GM18951 (cell line): ENCODE measurements around the gene C2.
A peak's percentile ranks its signal among the peaks of the same experiment; 100 is the strongest.

Experiments
- POLR2A ChIP-seq: IDR thresholded peaks from 4 replicates; pipeline ENCODE4 v1.6.1; 2011; ENCODE audit warnings: mild to moderate bottlenecking; ENCODE audit not compliant: insufficient read length, insufficient read depth; ENCODE audit errors: extremely low read depth
- in situ Hi-C: fragments of 300-500 bp; cut with MboI; formaldehyde crosslinking; loops from one replicate; pipeline ENCODE4 v1.12.0; 2022; ENCODE audit warnings: low sequenced_read_pairs, mixed read lengths, inconsistent platforms; ENCODE audit not compliant: unreplicated experiment

C2 gene

DNA sequence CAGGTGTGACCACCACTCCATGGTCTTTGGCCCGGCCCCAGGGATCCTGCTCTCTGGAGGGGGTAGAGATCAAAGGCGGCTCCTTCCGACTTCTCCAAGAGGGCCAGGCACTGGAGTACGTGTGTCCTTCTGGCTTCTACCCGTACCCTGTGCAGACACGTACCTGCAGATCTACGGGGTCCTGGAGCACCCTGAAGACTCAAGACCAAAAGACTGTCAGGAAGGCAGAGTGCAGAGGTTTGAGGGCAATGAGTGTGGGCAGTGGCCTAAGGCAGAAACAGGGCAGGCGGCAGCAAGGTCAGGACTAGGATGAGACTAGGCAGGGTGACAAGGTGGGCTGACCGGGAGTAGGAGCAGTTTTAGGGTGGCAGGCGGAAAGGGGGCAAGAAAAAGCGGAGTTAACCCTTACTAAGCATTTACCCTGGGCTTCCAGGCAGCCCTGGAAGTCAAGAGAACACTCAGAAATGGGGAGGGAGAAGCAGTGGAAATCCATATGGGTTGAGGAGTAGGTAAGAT lies 18.9 kb downstream of the C2 start:
- in situ Hi-C loops, result no loop called here
- TF ChIP-seq POLR2A, result no peak

DNA sequence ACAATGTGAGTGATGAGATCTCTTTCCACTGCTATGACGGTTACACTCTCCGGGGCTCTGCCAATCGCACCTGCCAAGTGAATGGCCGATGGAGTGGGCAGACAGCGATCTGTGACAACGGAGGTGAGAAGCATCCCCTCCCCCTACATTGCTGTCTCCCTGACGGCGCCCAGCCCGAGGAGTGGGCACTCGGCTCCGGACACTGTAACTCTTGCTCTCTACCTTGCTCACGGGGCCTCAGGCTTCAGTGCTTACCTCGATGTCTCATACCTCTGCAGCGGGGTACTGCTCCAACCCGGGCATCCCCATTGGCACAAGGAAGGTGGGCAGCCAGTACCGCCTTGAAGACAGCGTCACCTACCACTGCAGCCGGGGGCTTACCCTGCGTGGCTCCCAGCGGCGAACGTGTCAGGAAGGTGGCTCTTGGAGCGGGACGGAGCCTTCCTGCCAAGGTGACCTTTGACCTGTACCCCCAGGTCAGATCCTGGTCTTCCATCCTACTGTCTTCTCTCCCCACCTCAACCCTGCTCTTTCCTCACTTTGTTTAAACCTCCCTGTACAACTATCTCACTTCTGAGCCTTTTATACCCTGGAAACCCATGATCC lies 19.7 kb downstream of the C2 start:
- in situ Hi-C loops, result no loop called here

DNA sequence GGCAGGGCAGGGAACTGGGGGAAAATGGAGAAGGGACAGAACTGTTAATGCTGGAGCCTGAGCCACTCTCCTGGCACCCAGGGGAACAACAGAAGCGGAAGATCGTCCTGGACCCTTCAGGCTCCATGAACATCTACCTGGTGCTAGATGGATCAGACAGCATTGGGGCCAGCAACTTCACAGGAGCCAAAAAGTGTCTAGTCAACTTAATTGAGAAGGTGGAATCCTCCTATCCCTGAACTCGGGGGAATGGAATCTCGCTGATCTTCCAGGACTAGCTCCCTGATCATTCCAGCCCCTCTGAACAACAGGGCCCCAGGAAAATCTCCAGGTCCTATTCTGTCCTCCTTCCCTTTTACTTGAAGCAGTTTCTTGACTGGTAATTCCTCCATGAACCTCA lies 20.3 kb downstream of the C2 start:
- no peak for TF ChIP-seq POLR2A
- in situ Hi-C loops, result no loop called here

More for the DNA sequence above, 19.7 kb downstream of the C2 start:
- TF ChIP-seq POLR2A, result no peak

DNA sequence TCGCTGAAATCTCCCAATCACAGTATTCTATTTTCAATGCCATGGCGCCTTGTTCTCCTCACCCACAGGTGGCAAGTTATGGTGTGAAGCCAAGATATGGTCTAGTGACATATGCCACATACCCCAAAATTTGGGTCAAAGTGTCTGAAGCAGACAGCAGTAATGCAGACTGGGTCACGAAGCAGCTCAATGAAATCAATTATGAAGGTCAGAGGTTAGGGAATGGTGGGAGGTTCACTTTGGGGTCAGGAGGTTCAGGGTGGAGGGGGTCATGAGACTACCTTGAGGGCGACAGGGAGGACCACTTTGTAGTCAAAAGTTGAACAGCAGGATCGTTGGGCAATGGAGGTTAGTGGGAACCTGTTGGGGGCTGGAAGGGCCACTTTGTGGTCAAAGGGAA lies 20.8 kb downstream of the C2 start:
- in situ Hi-C loops, result no loop called here
- TF ChIP-seq POLR2A, result no peak

DNA sequence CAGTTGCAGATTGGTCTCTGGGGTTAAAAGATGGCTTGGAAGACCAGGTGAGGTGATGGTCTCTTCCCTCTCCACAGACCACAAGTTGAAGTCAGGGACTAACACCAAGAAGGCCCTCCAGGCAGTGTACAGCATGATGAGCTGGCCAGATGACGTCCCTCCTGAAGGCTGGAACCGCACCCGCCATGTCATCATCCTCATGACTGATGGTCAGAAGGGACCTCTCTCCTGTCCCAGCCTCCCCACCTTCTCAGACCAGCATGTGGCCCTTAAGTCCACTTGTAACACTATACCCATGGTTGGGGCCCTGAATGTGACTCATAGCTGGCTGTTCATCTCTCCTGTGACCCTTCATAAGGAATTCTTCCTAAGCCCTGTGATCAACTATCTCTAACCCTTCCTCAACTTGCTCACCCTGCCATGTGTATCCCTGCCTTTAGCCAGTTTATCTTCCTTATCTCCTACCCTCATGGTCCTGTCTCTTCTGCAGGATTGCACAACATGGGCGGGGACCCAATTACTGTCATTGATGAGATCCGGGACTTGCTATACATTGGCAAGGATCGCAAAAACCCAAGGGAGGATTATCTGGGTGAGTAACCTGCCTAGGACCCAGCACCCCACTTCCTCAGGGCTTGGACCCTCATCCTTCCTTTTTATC lies 21.4 kb downstream of the C2 start:
- TF ChIP-seq POLR2A, result no peak
- in situ Hi-C loops, result no loop called here

DNA sequence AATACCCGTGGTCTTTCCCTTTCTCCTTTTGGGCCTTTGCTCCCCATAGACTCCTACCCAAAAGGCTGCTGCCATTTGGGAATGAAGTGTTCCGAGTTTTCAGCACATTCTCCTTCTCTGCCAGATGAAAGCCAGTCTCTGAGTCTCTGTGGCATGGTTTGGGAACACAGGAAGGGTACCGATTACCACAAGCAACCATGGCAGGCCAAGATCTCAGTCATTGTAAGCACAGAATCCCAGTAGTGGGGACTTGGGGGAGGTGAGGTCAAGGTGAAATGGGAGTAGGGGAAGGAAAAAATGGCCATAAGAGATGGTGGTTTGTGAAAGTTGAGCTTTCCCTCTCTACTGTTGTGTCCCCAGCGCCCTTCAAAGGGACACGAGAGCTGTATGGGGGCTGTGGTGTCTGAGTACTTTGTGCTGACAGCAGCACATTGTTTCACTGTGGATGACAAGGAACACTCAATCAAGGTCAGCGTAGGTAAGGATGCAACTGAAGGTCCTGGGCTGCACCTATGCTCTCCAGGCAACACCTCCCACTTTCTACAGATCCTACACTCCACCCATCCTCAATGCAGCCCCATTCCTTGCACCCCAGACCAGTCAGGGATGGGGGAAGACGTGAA lies 22.5 kb downstream of the C2 start:
- no peak for TF ChIP-seq POLR2A
- in situ Hi-C loops, result no loop called here

DNA sequence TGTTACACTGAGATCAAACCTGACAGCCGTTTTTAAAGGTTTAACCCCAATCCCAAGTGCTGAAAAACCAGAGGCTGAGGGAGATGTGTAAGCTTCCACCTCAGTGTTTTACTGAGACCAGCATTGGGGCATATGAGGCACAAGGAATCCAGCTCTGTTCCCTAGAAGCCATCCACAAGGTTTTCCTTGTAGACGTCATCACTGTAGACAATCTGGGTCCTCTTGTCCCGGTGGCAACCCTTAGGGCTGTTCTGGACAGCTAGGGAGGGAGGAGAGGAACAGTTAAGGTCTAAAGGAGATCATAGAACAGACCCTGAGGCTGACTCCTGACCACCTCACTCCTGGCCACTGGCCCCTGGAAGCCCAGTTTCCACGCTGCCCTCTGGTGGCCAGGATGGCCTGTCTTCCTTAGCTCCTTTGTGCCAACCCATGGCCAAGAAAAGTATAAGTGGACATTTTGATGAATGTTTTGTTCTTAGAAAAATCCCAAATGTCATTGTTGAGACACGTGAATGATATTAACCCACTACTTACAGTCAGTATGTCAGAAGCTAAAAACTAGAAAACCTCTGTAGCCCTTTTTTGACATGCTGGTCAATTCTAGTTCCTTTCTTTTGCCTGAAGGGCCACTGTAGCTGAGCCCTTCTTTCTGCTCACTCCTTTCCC lies 24.8 kb downstream of the C2 start:
- no peak for TF ChIP-seq POLR2A
- in situ Hi-C loops, result no loop called here

DNA sequence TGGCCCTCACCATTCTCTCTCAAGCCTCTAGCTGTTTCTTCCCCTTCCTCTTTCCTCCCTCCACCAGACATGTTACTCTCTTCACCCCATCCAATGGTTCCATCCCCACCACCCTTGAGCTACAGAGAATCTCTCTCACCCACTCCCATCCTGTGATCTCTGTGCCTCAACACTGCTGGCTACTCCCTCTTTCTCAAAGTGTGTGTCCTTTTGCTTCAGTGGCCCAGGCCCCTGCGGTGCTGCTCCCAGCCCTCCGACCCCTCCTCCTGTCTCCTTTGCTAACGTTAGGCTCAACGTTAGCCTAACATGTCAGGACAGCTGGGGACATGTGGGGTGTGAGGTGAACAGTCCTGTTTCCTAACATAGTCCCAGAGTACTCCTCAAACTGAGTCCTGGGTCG lies 25.4 kb downstream of the C2 start:
- in situ Hi-C loops, result no loop called here
- no peak for TF ChIP-seq POLR2A

DNA sequence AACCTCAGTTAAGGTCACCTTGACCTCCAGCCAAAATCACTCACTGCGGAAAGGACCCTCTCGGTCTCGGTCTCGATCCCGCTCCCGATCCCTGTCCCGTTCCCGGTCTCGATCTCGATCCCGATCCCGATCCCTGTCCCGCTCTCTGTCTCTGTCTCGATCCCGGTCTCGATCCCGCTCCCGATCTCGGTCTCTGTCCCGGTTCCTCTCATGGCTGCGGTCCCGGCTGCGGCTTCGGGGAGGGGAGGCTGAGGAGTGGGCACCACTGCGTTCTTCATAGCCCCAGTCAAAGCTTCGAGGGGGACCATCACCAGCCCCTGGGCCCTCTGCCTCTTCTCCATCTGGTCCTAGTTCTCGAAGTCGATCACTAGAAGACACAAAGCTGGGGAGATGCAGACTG lies 27.0 kb downstream of the C2 start:
- in situ Hi-C loops, result no loop called here
- no peak for TF ChIP-seq POLR2A

DNA sequence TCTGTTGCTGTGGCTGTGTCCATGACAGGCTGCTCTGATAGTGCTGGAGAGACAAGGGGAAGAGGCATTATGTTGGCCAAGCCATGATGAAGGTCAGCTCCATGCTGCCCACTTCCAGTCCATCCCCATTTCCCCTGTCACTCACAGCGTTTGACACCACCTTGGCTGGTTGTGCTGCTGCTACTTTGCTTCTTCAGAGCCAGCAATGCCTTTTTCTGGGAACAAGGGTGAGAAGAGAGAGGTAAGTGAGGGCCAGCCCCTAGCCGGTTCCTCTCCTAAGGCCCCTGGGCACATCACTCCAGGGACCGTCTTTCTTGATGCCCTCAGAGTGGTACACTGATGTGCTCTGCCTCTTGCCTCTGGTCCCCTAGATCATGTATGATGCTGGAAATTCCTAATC lies 29.3 kb downstream of the C2 start:
- in situ Hi-C loops, result no loop called here
- TF ChIP-seq POLR2A, result no peak

DNA sequence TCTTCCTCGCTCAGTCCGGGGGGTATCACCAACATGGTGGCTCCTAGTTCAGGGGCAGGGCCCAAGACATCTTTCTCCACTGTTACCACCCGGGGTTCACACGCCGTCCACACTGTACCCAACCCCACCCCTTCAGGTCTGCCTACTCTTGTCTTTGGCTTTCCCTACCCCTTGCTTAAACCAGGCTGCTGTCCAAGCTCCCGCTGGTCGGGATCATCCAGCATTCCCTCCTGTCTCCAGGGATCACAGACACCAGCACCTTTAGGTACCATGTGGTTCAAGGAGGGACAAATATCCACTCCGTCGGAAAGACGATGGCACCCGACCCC lies 30.9 kb downstream of the C2 start:
- in situ Hi-C loops, result no loop called here
- TF ChIP-seq POLR2A, result no peak

DNA sequence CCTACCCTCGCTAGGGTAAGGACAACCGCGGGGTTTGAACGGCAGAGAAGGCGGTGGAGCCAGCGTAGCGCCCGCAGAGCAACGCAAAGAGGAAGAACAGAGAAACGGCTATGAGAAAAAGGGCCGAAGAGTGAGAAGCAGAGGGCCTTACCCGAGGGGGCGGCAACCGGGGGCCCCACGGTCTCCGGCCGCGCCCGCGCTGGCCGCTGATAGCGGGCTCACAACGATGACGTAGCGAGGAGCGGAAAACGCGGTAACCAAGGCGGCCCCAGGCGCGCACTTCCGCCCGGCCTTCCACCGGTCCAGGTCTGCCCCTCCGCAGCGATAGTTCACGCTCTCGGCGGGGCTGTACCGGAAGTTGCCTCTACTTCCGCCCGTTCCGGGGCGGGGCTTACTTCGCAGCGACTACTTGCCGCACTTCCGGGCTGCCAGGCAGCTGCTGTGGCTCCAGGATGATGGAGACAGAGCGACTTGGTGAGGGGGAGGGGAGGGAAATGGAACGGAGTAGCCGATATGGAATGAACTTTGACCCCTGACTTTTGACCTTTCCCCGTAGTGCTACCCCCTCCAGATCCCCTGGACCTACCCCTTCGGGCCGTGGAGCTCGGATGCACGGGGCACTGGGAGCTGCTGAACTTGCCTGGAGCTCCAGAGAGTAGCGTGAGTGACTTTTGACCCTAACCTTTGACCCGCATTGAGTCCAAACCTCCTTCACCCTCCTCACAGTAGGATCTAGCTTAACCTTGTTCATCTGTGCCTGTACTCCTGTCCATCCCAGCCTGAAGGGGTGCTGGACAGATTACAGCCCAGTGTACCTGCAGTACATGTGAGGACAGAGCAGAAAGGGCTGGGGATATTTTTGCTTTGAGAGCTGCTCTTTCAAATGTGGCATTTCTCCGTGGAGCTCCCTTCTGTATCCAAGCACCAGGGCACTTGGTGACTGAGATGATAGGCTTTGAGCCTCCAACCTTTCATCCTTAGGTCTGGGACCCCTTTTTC lies 31.5 kb downstream of the C2 start, which contains the start of the genes NELFE and SKIC2:
Gene NELFE (minus strand): TSS at position 231 of the 999 bp plus-strand sequence. CDS start 525 bp downstream, outside the sequence.
Gene SKIC2 (plus strand): TSS at position 435 of the 999 bp plus-strand sequence. CDS start 18 bp downstream, at position 453.
- TF ChIP-seq POLR2A, result peak; percentile 85
- in situ Hi-C loops, result no loop called here

DNA sequence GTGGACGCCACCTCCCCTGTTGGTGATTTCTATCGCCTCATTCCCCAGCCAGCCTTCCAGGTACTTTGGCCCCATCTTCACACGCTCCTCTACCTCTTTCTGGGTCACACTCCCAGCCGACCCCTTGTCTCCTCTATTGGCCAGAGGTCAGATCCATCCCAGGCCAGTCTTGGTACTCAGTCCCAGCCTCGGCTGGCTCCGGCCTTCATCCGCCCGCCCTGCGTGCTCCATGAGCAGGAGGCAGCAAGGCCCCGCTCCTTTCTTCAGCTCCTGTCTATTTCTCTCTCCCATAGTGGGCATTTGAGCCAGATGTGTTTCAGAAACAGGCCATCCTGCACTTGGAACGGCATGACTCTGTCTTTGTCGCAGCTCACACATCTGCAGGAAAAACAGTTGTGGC lies 34.1 kb downstream of the C2 start:
- no peak for TF ChIP-seq POLR2A
- in situ Hi-C loops, result no loop called here

DNA sequence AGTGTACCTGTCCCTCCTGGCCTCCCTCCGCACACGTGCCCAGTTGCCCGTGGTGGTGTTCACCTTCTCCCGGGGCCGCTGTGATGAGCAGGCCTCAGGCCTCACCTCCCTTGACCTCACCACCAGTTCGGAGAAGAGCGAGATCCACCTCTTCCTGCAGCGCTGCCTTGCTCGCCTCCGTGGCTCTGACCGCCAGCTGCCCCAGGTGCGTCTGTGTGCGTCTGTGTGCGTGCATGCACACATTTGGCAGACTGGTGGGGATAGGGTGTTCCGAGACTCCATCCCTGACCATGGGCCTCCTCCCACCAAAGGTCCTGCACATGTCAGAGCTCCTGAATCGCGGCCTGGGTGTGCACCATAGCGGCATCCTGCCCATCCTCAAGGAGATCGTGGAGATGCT lies 36.4 kb downstream of the C2 start:
- in situ Hi-C loops, result no loop called here
- TF ChIP-seq POLR2A, result no peak
